ENCODE measurements around the gene TMEM270. TPM values are rescaled to one million over a fixed set of nuclear protein-coding genes. Genes with fewer than 3 reads are reported as not detected.

Gene TMEM270
- total RNA-seq, 1 experiment from 2014 or later, result 1.1 TPM

DNA sequence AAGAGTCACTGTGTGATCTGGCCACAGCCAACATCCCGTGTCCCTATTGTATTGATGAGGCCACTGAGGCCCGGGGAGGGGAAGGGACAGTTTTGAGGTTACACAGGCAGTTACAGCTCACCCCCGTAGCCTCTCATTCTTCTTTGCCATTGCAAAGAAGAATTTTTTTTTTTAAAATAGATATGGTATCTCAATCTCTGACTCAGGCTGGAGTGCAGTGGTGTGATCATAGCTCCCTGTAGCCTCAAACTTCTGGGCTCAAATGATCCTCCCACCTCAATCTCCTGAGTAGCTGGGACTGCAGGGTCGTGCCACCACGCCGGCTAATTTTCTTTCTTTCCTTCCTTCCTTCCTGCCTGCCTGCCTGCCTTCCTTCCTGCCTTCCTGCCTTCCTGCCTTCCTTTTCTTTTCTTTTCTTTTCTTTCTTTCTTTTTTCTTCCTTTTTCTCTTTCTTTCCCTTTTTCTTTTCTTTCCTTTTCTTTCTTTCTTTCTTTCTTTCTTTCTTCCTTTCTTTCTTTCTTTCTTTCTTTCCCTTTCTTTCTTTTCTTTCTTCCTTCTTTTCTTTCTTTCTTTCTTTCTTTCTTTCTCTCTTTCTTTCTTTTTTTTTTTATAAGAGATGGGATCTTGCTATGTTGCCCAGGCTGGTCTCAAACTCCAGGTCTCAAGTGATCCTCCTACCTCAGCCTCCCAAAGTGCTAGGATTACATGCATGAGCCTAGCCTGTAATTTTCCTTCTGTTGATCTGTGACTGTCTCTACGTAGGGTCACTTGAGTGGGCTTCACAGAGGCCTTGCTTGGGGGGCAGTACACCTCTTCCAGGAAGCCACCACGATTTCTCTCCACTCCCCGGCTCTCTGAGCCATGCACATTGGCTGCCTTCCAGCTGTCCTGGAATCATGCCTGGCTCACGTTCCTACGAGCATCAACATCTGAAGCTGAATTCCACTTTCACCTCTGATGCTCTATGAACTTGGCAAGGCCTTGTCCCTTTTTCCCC is 31.3 kb downstream of the TMEM270 start:
- BruUV-seq (replicated peaks), result no TSS peak
- POLR2A ChIA-PET, result no interaction called here
- Histone ChIP-seq H3K4me1 (ENCODE audit: control insufficient read depth in 1 of 2, insufficient read depth in 2 of 2, low read length in 2 of 2) (peaks cover 6 to 24% of the 10 kb centered on the region in 2 experiments), H3K9ac (ENCODE audit: low read length) (no peak overlapping the region), H3K9me2 (ENCODE audit: insufficient read depth) (no peaks in the 10 kb centered on the region), H3K36me3 (ENCODE audit: control insufficient read depth in 1 of 2, insufficient read depth in 2 of 2, low read length in 2 of 2) (no peaks in the 10 kb centered on the region), H3K27ac (ENCODE audit: low read depth, low read length) (no peak overlapping the region), H4K20me1 (ENCODE audit: insufficient read depth) (no peaks in the 10 kb centered on the region), H3K27me3 (ENCODE audit: insufficient read depth, low read length) (no peaks in the 10 kb centered on the region), H2AFZ (ENCODE audit: low read depth, low read length, poor library complexity, severe bottlenecking) (no peak overlapping the region), H3K9me3 (ENCODE audit: control insufficient read depth in 1 of 2, insufficient read depth in 1 of 2, low read depth in 1 of 2, low read length in 2 of 2) (no peaks in the 10 kb centered on the region), H3K4me3 (replicated peaks in 1 of 2; ENCODE audit: low read depth in 1 of 2, low read length in 2 of 2) (no peak overlapping the region), H3K79me2 (ENCODE audit: insufficient read depth, low read length) (no peaks in the 10 kb centered on the region), H3K4me2 (ENCODE audit: low read length) (no peak overlapping the region)
- DNase-seq (ENCODE audit: low read depth, low spot score), result no peak
- no peak for TF ChIP-seq POLR2A (IDR thresholded peaks at IDR 0.05; ENCODE audit: borderline replicate concordance, extremely low read depth, insufficient read depth, insufficient read length)
- TF ChIP-seq EZH2 (IDR thresholded peaks at IDR 0.05), result no peak
- no peak for TF ChIP-seq TCF7L2 (IDR thresholded peaks at IDR 0.05; ENCODE audit: borderline replicate concordance, extremely low read depth, insufficient read depth, insufficient read length)
- TF ChIP-seq YY1 (IDR thresholded peaks at IDR 0.05; ENCODE audit: extremely low read depth, insufficient replicate concordance, low read depth, low read length), result no peak
- TF ChIP-seq ELF1 (IDR thresholded peaks at IDR 0.05; ENCODE audit: borderline replicate concordance, low read depth), result no peak
- intact Hi-C loops (cut with micrococcal nuclease), result no loop called here
- CTCF ChIA-PET, result interaction anchor here (2.2 kb wide), 1 partner anchor 134 kb away, joined by 8 read pairs; no protein-coding TSS in a partner anchor
- RAD21 ChIA-PET (ENCODE audit: low non-redundant PET in 1 of 2, low total read pairs in 2 of 2, uncharacterized antibody in 2 of 2, unreplicated experiment in 2 of 2), result no interaction called here
- no peak for ATAC-seq

DNA sequence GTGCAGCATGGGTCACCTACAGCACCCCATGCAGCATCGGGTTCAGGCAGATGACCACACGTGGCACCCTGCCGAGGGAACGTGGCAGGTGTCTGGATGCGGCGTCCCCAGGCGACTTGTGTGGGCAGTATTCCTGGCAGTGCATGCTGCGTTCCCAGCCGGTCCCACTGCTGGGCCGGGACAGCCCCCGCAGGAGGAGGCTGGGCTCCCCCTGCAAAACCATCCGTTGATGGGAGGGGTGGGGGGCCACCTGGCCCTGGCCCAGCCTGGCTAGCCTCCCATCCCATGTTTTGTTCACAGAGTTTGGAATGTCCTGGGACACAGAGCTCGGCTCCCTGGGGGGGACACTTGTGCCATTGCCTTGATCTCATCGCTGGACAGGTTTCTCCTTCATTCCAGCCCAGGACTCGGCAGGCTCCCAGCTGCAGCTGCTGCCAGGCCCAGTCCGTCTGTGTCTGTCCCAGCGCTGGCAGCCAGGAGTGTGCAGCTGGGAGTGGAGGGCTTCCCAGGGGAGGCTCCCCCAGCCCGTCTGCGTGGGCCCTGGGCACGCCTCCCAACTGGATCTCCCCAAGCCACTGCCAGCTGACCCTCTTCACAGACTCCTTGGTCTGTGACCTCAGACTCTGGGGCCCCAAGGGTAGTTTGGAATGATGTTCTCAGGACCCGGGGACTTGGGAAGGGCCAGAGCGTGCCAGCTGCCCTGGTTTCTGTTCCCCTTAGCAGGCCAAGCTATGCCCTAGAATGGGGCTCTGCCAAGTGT is 32.6 kb downstream of the TMEM270 start:
- H3K4me3 ChIP-seq (replicated peaks in 1 of 2; ENCODE audit: low read depth in 1 of 2, low read length in 2 of 2), result no peak overlapping the region
- TF ChIP-seq, protein P1, sequence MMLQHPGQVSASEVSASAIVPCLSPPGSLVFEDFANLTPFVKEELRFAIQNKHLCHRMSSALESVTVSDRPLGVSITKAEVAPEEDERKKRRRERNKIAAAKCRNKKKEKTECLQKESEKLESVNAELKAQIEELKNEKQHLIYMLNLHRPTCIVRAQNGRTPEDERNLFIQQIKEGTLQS (IDR thresholded peaks at IDR 0.05), result no peak
- TF ChIP-seq YY1 (IDR thresholded peaks at IDR 0.05; ENCODE audit: extremely low read depth, insufficient replicate concordance, low read depth, low read length), result no peak
- TF ChIP-seq EZH2phosphoT487 (IDR thresholded peaks at IDR 0.05; ENCODE audit: borderline replicate concordance), result no peak
- no peak for TF ChIP-seq SIN3A (IDR thresholded peaks at IDR 0.05; ENCODE audit: low read depth)
- TF ChIP-seq, protein P2, sequence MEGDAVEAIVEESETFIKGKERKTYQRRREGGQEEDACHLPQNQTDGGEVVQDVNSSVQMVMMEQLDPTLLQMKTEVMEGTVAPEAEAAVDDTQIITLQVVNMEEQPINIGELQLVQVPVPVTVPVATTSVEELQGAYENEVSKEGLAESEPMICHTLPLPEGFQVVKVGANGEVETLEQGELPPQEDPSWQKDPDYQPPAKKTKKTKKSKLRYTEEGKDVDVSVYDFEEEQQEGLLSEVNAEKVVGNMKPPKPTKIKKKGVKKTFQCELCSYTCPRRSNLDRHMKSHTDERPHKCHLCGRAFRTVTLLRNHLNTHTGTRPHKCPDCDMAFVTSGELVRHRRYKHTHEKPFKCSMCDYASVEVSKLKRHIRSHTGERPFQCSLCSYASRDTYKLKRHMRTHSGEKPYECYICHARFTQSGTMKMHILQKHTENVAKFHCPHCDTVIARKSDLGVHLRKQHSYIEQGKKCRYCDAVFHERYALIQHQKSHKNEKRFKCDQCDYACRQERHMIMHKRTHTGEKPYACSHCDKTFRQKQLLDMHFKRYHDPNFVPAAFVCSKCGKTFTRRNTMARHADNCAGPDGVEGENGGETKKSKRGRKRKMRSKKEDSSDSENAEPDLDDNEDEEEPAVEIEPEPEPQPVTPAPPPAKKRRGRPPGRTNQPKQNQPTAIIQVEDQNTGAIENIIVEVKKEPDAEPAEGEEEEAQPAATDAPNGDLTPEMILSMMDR (IDR thresholded peaks at IDR 0.05 in 2 of 3, conservative IDR thresholded peaks at IDR 0.05 in 1 of 3; ENCODE audit: borderline replicate concordance in 1 of 3, insufficient read depth in 1 of 3, low read depth in 2 of 3, low read length in 2 of 3), result no peak
- TF ChIP-seq, protein P3, sequence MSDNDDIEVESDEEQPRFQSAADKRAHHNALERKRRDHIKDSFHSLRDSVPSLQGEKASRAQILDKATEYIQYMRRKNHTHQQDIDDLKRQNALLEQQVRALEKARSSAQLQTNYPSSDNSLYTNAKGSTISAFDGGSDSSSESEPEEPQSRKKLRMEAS (IDR thresholded peaks at IDR 0.05), result no peak
- TF ChIP-seq SP1 (IDR thresholded peaks at IDR 0.05; ENCODE audit: low read depth), result no peak
- TF ChIP-seq JUND (IDR thresholded peaks at IDR 0.05), result no peak
- TF ChIP-seq ZFX (IDR thresholded peaks at IDR 0.05), result no peak
- TF ChIP-seq CBX3 (IDR thresholded peaks at IDR 0.05; ENCODE audit: low read depth), result no peak
- no peak for TF ChIP-seq EGR1 (IDR thresholded peaks at IDR 0.05; ENCODE audit: low read depth)
- no peak for TF ChIP-seq POLR2A (IDR thresholded peaks at IDR 0.05; ENCODE audit: borderline replicate concordance, extremely low read depth, insufficient read depth, insufficient read length)
- no peak for TF ChIP-seq EZH2 (IDR thresholded peaks at IDR 0.05)
- no peak for TF ChIP-seq TCF7L2 (IDR thresholded peaks at IDR 0.05; ENCODE audit: borderline replicate concordance, extremely low read depth, insufficient read depth, insufficient read length)
- no peak overlapping the region for H3K27ac ChIP-seq (ENCODE audit: low read depth, low read length)
- no peaks in the 10 kb centered on the region for H3K27me3 ChIP-seq (ENCODE audit: insufficient read depth, low read length)
- ChIA-PET RAD21 (ENCODE audit: low non-redundant PET in 1 of 2, low total read pairs in 2 of 2, uncharacterized antibody in 2 of 2, unreplicated experiment in 2 of 2) (no interaction called here), CTCF (no interaction called here), POLR2A (no interaction called here)
- no peaks in the 10 kb centered on the region for H3K9me2 ChIP-seq (ENCODE audit: insufficient read depth)
- no peak for DNase-seq (ENCODE audit: low read depth, low spot score)
- no peak for ATAC-seq
- intact Hi-C loops (cut with micrococcal nuclease), result no loop called here
- no peak overlapping the region for H2AFZ ChIP-seq (ENCODE audit: low read depth, low read length, poor library complexity, severe bottlenecking)
- H3K36me3 ChIP-seq (ENCODE audit: control insufficient read depth in 1 of 2, insufficient read depth in 2 of 2, low read length in 2 of 2), result no peaks in the 10 kb centered on the region
- no peaks in the 10 kb centered on the region for H4K20me1 ChIP-seq (ENCODE audit: insufficient read depth)
- peaks cover 6 to 24% of the 10 kb centered on the region in 2 experiments for H3K4me1 ChIP-seq (ENCODE audit: control insufficient read depth in 1 of 2, insufficient read depth in 2 of 2, low read length in 2 of 2)
- BruUV-seq (replicated peaks), result no TSS peak
- H3K4me2 ChIP-seq (ENCODE audit: low read length), result no peak overlapping the region
- H3K79me2 ChIP-seq (ENCODE audit: insufficient read depth, low read length), result no peaks in the 10 kb centered on the region
- no peak overlapping the region for H3K9ac ChIP-seq (ENCODE audit: low read length)
- H3K9me3 ChIP-seq (ENCODE audit: control insufficient read depth in 1 of 2, insufficient read depth in 1 of 2, low read depth in 1 of 2, low read length in 2 of 2), result no peaks in the 10 kb centered on the region

All from HCT116 (cell line).